ENCODE measurements around the gene ST3GAL6.
"Not testable (repeated sequence)": the region's sequence is repeated elsewhere in the genome, so short reads cannot be mapped to it uniquely, and the experiment has no call there.

The ST3GAL6 gene

GRCh38 chr3:98805571-98805970 lies 42.4 kb downstream of the ST3GAL6 start:
- DNase-seq (ENCODE audit: low spot score), result no peak

- DNase-seq (ENCODE audit: low spot score), result no peak
Observed at GRCh38 chr3:98806521-98806920, 43.4 kb downstream of the ST3GAL6 start.

GRCh38 chr3:98807011-98807410 lies 43.9 kb downstream of the ST3GAL6 start:
- no peak for DNase-seq (ENCODE audit: low spot score)

- DNase-seq (ENCODE audit: low spot score), result no peak
Observed at GRCh38 chr3:98807561-98807960, 44.4 kb downstream of the ST3GAL6 start.

GRCh38 chr3:98808071-98808470 lies 44.9 kb downstream of the ST3GAL6 start:
- DNase-seq (ENCODE audit: low spot score), result no peak

- no peak for DNase-seq (ENCODE audit: low spot score)
Observed at GRCh38 chr3:98809557-98809956, 46.4 kb downstream of the ST3GAL6 start.

GRCh38 chr3:98811048-98811447 lies 47.9 kb downstream of the ST3GAL6 start:
- no peak for DNase-seq (ENCODE audit: low spot score)

GRCh38 chr3:98812851-98813374 lies 49.8 kb downstream of the ST3GAL6 start:
- DNase-seq (ENCODE audit: low spot score), result peak; percentile 7

- no peak for DNase-seq (ENCODE audit: low spot score)
Observed at GRCh38 chr3:98814817-98815420, 51.8 kb downstream of the ST3GAL6 start.

- DNase-seq (ENCODE audit: low spot score), result peak; percentile 26
Observed at GRCh38 chr3:98817547-98818041, 54.5 kb downstream of the ST3GAL6 start.

- DNase-seq (ENCODE audit: low spot score), result no peak
Observed at GRCh38 chr3:98821063-98821462, 57.9 kb downstream of the ST3GAL6 start.

GRCh38 chr3:98823791-98824190 lies 60.7 kb downstream of the ST3GAL6 start:
- no peak for DNase-seq (ENCODE audit: low spot score)

GRCh38 chr3:98824256-98824655 lies 61.1 kb downstream of the ST3GAL6 start:
- DNase-seq (ENCODE audit: low spot score), result no peak

GRCh38 chr3:98826126-98826525 lies 63.0 kb downstream of the ST3GAL6 start:
- no peak for DNase-seq (ENCODE audit: low spot score)

GRCh38 chr3:98827221-98827920 lies 64.2 kb downstream of the ST3GAL6 start:
- no peak for DNase-seq (ENCODE audit: low spot score)

- DNase-seq (ENCODE audit: low spot score), result no peak
Observed at GRCh38 chr3:98829246-98829832, 66.2 kb downstream of the ST3GAL6 start.

- DNase-seq (ENCODE audit: low spot score), result not testable (repeated sequence)
Observed at GRCh38 chr3:98831060-98831459, 67.9 kb downstream of the ST3GAL6 start.

- DNase-seq (ENCODE audit: low spot score), result no peak
Observed at GRCh38 chr3:98839846-98840245, 76.7 kb downstream of the ST3GAL6 start.

GRCh38 chr3:98843266-98843959 lies 80.3 kb downstream of the ST3GAL6 start:
- no peak for DNase-seq (ENCODE audit: low spot score)

All from germinal center (tissue), 1 donor.